CD4-positive, CD25-positive, alpha-beta regulatory T cell (primary cell): ENCODE measurements around the gene SYDE2. TPM values are rescaled to one million over a fixed set of nuclear protein-coding genes. Genes with fewer than 3 reads are reported as not detected.
"Not testable (repeated sequence)": the region's sequence is repeated elsewhere in the genome, so short reads cannot be mapped to it uniquely, and the experiment has no call there.

Source experiments
- ATAC-seq, 2 donors: fragments of 150-1000 bp; cut with Tn5 transposase; one replicate each; pipeline ENCODE4 v1.10.0; 2021; ENCODE audit warnings: low read depth in 2 of 2, moderate number of reproducible peaks in 2 of 2, moderate library complexity in 1 of 2
- DNase-seq, 3 donors: peaks; one replicate each; pipeline versions ENCODE4 v3.0.0 to v3.0.0-alpha.2; 2012 to 2022; ENCODE audit warnings: mixed read lengths in 1 of 3
- H3K27ac ChIP-seq: one replicate; pipeline ENCODE4 v1.7.0; 2013; ENCODE audit warnings: mild to moderate bottlenecking, low read length; ENCODE audit not compliant: insufficient read depth, poor library complexity, severe bottlenecking
- H3K27me3 ChIP-seq: one replicate; pipeline ENCODE4 v1.7.0; 2013; ENCODE audit warnings: low read length; ENCODE audit not compliant: control insufficient read depth, insufficient read depth
- H3K36me3 ChIP-seq: one replicate; pipeline ENCODE4 v1.7.0; 2013; ENCODE audit warnings: mild to moderate bottlenecking, low read length, moderate library complexity; ENCODE audit not compliant: control insufficient read depth, insufficient read depth
- H3K4me1 ChIP-seq: 2 replicates; pipeline ENCODE4 v1.7.0; 2013; ENCODE audit warnings: mild to moderate bottlenecking, low read length; ENCODE audit not compliant: insufficient read depth, control insufficient read depth, poor library complexity, severe bottlenecking
- H3K4me3 ChIP-seq: one replicate; pipeline ENCODE4 v1.7.0; 2013; ENCODE audit warnings: low read depth, mild to moderate bottlenecking, low read length, moderate library complexity
- H3K9me3 ChIP-seq, 2 experiments: 1 replicate in 1 of 2; 2 replicates in 1 of 2; pipeline ENCODE4 v1.7.0; 2013; ENCODE audit warnings: low read length in 2 of 2, mild to moderate bottlenecking in 1 of 2, moderate library complexity in 1 of 2; ENCODE audit not compliant: control insufficient read depth in 2 of 2
- H3K27ac Mint-ChIP-seq, 3 donors: one replicate each; pipeline ENCODE4 v1.8.0; 2020 to 2022; ENCODE audit warnings: mild to moderate bottlenecking in 3 of 3, mixed read lengths in 3 of 3, moderate library complexity in 2 of 3
- H3K27me3 Mint-ChIP-seq: one replicate; pipeline ENCODE4 v1.8.0; 2022; ENCODE audit warnings: mild to moderate bottlenecking, mixed read lengths
- H3K36me3 Mint-ChIP-seq: one replicate; pipeline ENCODE4 v1.8.0; 2020; ENCODE audit warnings: mixed read lengths
- H3K4me1 Mint-ChIP-seq, 4 donors: one replicate each; pipeline ENCODE4 v1.8.0; 2020 to 2022; ENCODE audit warnings: mixed read lengths in 4 of 4, mild to moderate bottlenecking in 1 of 4
- H3K4me3 Mint-ChIP-seq, 4 donors: one replicate each; pipeline ENCODE4 v1.8.0; 2020 to 2022; ENCODE audit warnings: mild to moderate bottlenecking in 4 of 4, mixed read lengths in 4 of 4, moderate library complexity in 3 of 4
- H3K9me3 Mint-ChIP-seq, 7 donors: one replicate each; pipeline ENCODE4 v1.8.0; 2020 to 2022; ENCODE audit warnings: mixed read lengths in 7 of 7, mild to moderate bottlenecking in 3 of 7, moderate library complexity in 2 of 7
- polyA plus RNA-seq, 4 donors: library from polyadenylated mRNA; unstranded; fragments of 300-500 nt; fragmentation: Illumina TruSeq; gene quantifications; one replicate each; pipeline ENCODE4 v1.2.3, GENCODE V29; 2021
- total RNA-seq: library from RNA; stranded (reverse); gene quantifications from one replicate; pipeline ENCODE4 v1.2.3, GENCODE V29; 2022

The SYDE2 gene
- total and polyA plus RNA-seq, 5 donors from 2014 or later: 1.0 to 4.1 (median 1.3) TPM

DNA sequence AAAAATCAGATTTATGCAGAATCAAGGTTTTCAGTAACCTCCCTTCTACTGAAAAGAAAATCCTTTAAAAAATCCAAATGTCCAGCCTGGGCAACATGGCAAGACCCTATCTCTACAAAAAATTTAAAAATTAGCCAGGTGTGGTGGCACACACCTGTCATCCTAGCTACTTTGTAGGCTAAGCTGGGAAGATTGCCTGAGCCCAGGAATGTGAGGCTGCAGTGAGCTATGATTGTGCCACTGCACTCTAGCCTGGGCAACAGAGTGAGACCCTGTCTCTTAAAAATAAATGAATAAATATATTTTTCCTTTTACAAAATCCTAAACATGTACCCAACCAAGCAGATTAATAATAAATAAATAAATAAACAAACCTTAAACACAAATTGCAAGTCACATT, 8.7 kb downstream of the SYDE2 start:
- H3K27me3 Mint-ChIP-seq: peaks cover 15% of the 10 kb centered on the region
- H3K27me3 ChIP-seq, H3K4me3 ChIP-seq, H3K36me3 ChIP-seq, DNase-seq, H3K27ac Mint-ChIP-seq, H3K36me3 Mint-ChIP-seq, H3K4me3 Mint-ChIP-seq, H3K4me1 ChIP-seq, ATAC-seq, H3K9me3 Mint-ChIP-seq, H3K27ac ChIP-seq, H3K9me3 ChIP-seq: not testable (repeated sequence)
- peaks cover 0 to 11% (median 3%) of the 10 kb centered on the region in 4 donors for H3K4me1 Mint-ChIP-seq

DNA sequence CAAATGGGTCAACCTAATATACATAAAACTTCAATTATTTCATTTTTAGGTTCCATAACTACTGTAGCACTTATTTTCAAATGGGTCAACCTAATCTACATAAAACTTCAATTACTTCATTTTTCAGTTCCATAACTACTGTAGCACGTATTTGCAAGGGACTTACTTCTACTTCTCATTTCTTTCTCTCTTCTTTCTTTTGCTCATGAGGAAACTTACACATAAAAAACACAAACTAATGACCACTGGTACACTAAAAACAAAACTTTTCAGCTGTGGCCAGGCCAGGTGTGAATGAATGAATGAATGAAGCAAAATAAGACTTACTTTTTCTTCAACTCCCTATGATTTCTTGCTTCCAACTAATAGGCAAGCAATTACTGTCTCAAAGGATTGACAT, 11.7 kb downstream of the SYDE2 start:
- no peak for ATAC-seq
- no peak overlapping the region for H3K27ac ChIP-seq
- H3K27me3 Mint-ChIP-seq: peaks cover 9% of the 10 kb centered on the region
- H3K4me3 Mint-ChIP-seq: no peak overlapping the region
- no peak for DNase-seq
- H3K4me1 Mint-ChIP-seq: peaks cover 0 to 7% (median 0%) of the 10 kb centered on the region in 4 donors
- no peaks in the 10 kb centered on the region for H3K4me1 ChIP-seq
- H3K4me3 ChIP-seq: no peak overlapping the region
- no peaks in the 10 kb centered on the region for H3K9me3 ChIP-seq
- no peaks in the 10 kb centered on the region for H3K36me3 ChIP-seq
- no peaks in the 10 kb centered on the region for H3K27me3 ChIP-seq
- no peaks in the 10 kb centered on the region for H3K36me3 Mint-ChIP-seq
- H3K27ac Mint-ChIP-seq: no peak overlapping the region
- H3K9me3 Mint-ChIP-seq: peaks cover 0 to 2% (median 0%) of the 10 kb centered on the region in 7 donors

DNA sequence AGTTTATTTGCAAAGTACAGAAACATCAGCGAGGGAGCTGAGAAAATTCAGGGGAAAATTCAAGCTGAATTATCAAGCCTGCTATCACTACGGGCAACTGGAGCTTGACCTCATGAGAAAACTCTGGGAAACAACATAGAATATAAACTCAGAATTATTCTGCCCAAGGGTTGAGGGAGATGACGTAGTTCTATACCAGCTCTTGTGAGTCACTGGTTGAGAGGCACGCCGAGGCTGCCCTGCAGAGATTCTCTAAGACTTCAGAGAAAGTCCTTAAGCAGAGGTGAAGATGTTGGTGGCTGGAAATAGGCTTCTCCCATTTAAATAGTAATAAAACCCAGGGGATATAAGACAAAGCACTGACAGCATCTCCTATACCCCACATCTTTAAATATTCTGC, 12.3 kb downstream of the SYDE2 start:
- H3K9me3 Mint-ChIP-seq: peaks cover 0 to 2% (median 0%) of the 10 kb centered on the region in 7 donors
- H3K4me1 ChIP-seq: no peaks in the 10 kb centered on the region
- DNase-seq (no peak), ATAC-seq (no peak)
- peak overlapping the region in 1 of 3 donors; percentile 65 for H3K27ac Mint-ChIP-seq
- no peaks in the 10 kb centered on the region for H3K9me3 ChIP-seq
- peaks cover 0 to 7% (median 0%) of the 10 kb centered on the region in 4 donors for H3K4me1 Mint-ChIP-seq
- no peak overlapping the region for H3K27ac ChIP-seq
- no peak overlapping the region for H3K4me3 Mint-ChIP-seq
- H3K36me3 Mint-ChIP-seq: no peaks in the 10 kb centered on the region
- peaks cover 9% of the 10 kb centered on the region for H3K27me3 Mint-ChIP-seq
- H3K4me3 ChIP-seq: no peak overlapping the region
- H3K27me3 ChIP-seq: no peaks in the 10 kb centered on the region
- H3K36me3 ChIP-seq: no peaks in the 10 kb centered on the region

DNA sequence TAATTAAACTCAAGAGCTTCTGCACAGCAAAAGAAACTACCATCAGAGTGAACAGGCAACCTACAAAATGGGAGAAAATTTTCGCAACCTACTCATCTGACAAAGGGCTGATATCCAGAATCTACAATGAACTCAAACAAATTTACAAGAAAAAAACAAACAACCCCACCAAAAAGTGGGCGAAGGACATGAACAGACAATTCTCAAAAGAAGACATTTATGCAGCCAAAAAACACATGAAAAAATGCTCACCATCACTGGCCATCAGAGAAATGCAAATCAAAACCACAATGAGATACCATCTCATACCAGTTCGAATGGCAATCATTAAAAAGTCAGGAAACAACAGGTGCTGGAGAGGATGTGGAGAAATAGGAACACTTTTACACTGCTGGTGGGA, 13.8 kb downstream of the SYDE2 start:
- H3K36me3 Mint-ChIP-seq, H3K36me3 ChIP-seq, H3K4me1 ChIP-seq, DNase-seq, H3K9me3 ChIP-seq, H3K4me3 Mint-ChIP-seq, H3K27me3 ChIP-seq, H3K27me3 Mint-ChIP-seq, H3K4me3 ChIP-seq, H3K27ac Mint-ChIP-seq, H3K9me3 Mint-ChIP-seq, H3K4me1 Mint-ChIP-seq, ATAC-seq, H3K27ac ChIP-seq: not testable (repeated sequence)

DNA sequence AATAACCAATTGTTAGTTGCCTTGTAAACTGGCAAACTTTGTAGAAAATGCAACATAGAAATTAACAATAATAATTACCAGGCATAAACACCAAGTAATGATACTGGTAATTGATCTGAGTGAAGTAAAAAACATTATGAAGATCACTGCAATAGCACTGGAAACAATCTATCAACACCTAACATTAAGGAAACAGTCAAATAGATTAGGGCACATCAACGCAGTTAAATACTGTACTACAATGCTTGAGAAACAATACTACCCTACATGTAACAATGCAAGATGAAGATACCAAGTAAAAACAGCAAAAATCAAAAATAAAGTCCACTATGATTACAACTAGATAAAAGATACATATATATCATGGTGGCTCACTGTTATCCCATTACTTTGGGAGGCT, 16.6 kb downstream of the SYDE2 start:
- Mint-ChIP-seq H3K27me3 (peaks cover 9% of the 10 kb centered on the region), H3K27ac (no peak overlapping the region)
- ATAC-seq: no peak

DNA sequence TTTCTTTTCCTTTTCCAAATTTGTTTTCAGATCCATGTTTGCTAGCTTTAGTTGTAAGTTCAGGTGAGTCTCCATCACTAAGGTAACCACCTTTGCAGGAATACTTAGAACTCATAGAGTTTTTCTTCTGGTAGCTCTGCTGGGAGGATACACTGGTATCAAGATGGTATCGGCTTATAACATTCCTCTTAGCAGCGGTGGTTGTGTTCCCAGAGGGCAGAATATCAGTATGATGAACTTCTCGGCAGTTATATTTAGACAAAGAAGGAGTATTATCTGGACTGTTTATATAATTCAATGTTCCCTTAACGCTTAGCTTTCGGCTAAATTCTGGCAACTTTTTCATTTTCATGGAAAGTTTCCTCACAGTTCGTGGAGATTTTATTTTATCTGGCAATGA, 18.1 kb downstream of the SYDE2 start:
- Mint-ChIP-seq H3K9me3 (peaks cover 0 to 2% (median 0%) of the 10 kb centered on the region in 7 donors), H3K4me3 (no peak overlapping the region), H3K36me3 (no peaks in the 10 kb centered on the region), H3K27ac (no peak overlapping the region), H3K27me3 (peaks cover 5% of the 10 kb centered on the region), H3K4me1 (peaks cover 4 to 15% (median 7%) of the 10 kb centered on the region in 4 donors)
- no peak overlapping the region for H3K4me3 ChIP-seq
- no peak for DNase-seq
- no peaks in the 10 kb centered on the region for H3K27me3 ChIP-seq
- no peaks in the 10 kb centered on the region for H3K36me3 ChIP-seq
- H3K9me3 ChIP-seq: no peaks in the 10 kb centered on the region
- H3K27ac ChIP-seq: no peak overlapping the region
- peaks cover 9% of the 10 kb centered on the region for H3K4me1 ChIP-seq
- ATAC-seq: no peak

More for the DNA sequence above, 16.6 kb downstream of the SYDE2 start:
- Histone ChIP-seq H3K4me3 (no peak overlapping the region), H3K9me3 (no peaks in the 10 kb centered on the region), H3K27me3 (no peaks in the 10 kb centered on the region), H3K27ac (no peak overlapping the region), H3K36me3 (no peaks in the 10 kb centered on the region), H3K4me1 (peaks cover 9% of the 10 kb centered on the region)
- peaks cover 2 to 10% (median 5%) of the 10 kb centered on the region in 4 donors for H3K4me1 Mint-ChIP-seq
- no peaks in the 10 kb centered on the region for H3K36me3 Mint-ChIP-seq
- no peak for DNase-seq
- no peak overlapping the region for H3K4me3 Mint-ChIP-seq
- H3K9me3 Mint-ChIP-seq: peaks cover 0 to 2% (median 0%) of the 10 kb centered on the region in 7 donors

DNA sequence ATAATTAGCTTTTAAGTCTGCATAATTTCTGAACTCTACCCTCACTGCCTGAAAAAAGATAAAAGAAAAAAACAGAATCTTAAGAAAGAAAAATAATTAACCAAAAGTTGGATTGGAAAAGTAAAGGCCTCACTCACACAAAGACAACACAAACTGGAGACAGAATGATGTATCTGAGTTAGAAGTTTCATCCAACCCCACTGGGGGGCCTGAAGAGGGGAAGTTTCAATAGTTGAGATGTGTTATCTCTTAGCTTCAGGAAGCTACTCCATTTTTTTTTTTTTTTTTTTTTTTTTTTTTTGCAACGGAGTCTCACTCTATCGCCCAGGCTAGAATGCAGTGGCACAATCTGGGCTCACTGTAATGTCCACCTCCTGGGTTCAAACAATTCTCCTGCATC, 19.9 kb downstream of the SYDE2 start:
- peaks cover 11% of the 10 kb centered on the region for H3K27me3 Mint-ChIP-seq
- Histone ChIP-seq H3K27me3 (no peaks in the 10 kb centered on the region), H3K27ac (no peak overlapping the region), H3K4me1 (peaks cover 9% of the 10 kb centered on the region), H3K9me3 (no peaks in the 10 kb centered on the region), H3K36me3 (no peaks in the 10 kb centered on the region), H3K4me3 (no peak overlapping the region)
- peaks cover 0 to 2% (median 0%) of the 10 kb centered on the region in 7 donors for H3K9me3 Mint-ChIP-seq
- H3K4me1 Mint-ChIP-seq: peaks cover 4 to 15% (median 7%) of the 10 kb centered on the region in 4 donors
- no peak overlapping the region for H3K27ac Mint-ChIP-seq
- ATAC-seq (no peak), DNase-seq (no peak)
- no peak overlapping the region for H3K4me3 Mint-ChIP-seq
- H3K36me3 Mint-ChIP-seq: peaks cover 3% of the 10 kb centered on the region

DNA sequence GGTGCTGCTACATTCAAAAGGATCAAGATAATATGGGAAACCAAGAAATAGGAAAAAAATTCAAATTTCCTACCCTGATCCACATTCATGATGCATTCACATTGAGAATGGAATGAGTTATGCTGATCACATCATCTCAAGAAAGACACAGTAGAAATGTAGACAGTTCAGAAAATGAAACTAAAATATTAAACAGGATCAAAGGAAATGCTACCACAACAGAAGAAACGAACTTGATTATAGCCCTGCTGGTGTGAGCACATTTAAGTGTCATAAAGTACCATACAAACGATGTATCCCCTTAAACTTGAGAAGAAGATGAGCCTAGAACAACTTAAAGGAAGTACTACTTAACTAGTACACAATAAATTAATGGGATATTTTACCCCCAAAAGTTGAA, 21.3 kb downstream of the SYDE2 start:
- Mint-ChIP-seq H3K9me3 (peaks cover 0 to 2% (median 0%) of the 10 kb centered on the region in 7 donors), H3K27me3 (peaks cover 9% of the 10 kb centered on the region), H3K36me3 (peaks cover 3% of the 10 kb centered on the region), H3K4me3 (peak overlapping the region in 2 of 4 donors; percentile 33 to 74), H3K4me1 (peaks cover 4 to 15% (median 7%) of the 10 kb centered on the region in 4 donors), H3K27ac (peak overlapping the region in 1 of 3 donors; percentile 80)
- Histone ChIP-seq H3K27ac (no peak overlapping the region), H3K9me3 (no peaks in the 10 kb centered on the region), H3K4me1 (peaks cover 9% of the 10 kb centered on the region), H3K27me3 (no peaks in the 10 kb centered on the region), H3K4me3 (peak overlapping the region; percentile 11), H3K36me3 (no peaks in the 10 kb centered on the region)
- DNase-seq (peak in 2 of 3 donors; percentile 46 to 68), ATAC-seq (peak; percentile 83 to 93)
